ENCODE measurements around the gene EHMT1. TPM values are rescaled to one million over a fixed set of nuclear protein-coding genes. Genes with fewer than 3 reads are reported as not detected.

EHMT1 gene
- total and polyA plus RNA-seq, 10 of the 15 experiments (the other 5 are each of a cell fraction or from before 2014, with no cell fraction given), result 2.9 to 100 (median 48.1) TPM

- Histone ChIP-seq H3K4me1 (ENCODE audit: control insufficient read depth, insufficient read depth, low read length) (peaks cover 26% of the 10 kb centered on the region), H3K4me2 (ENCODE audit: control insufficient read depth, insufficient read depth) (0 out of 2 replicates have a peak overlapping the region, but pooled peaks have one; percentile 1), H3K27me3 (replicated peaks in 1 of 2; ENCODE audit: control insufficient read depth in 2 of 2, insufficient read depth in 2 of 2, low read length in 1 of 2) (no peaks in the 10 kb centered on the region), H3K36me3 (ENCODE audit: control insufficient read depth in 2 of 2, insufficient read depth in 2 of 2, low read length in 1 of 2) (no peaks in the 10 kb centered on the region; a peak in 2 of 4 replicates), H4K20me1 (ENCODE audit: control insufficient read depth, insufficient read depth) (no peaks in the 10 kb centered on the region), H3K27ac (ENCODE audit: control insufficient read depth, insufficient read depth) (no peak overlapping the region), H2AFZ (ENCODE audit: control insufficient read depth, low read depth, low read length) (no peak overlapping the region), H3K9me3 (replicated peaks; ENCODE audit: control insufficient read depth, insufficient read depth, low read length) (no peaks in the 10 kb centered on the region), H3K9ac (ENCODE audit: control insufficient read depth, insufficient read depth, low read length) (no peak overlapping the region), H3K79me2 (ENCODE audit: control insufficient read depth, insufficient read depth, low read length) (peaks cover 73% of the 10 kb centered on the region), H3K4me3 (no peak overlapping the region)
- DNase-seq (ENCODE audit: low read depth, low spot score) (no peak), ATAC-seq (no peak), FAIRE-seq (no peak)
- no TSS peak for BruUV-seq (replicated peaks)
- no peak for TF ChIP-seq E2F8 (IDR thresholded peaks at IDR 0.05; ENCODE audit: low read depth, partially characterized antibody)
- TF ChIP-seq ELK1 (IDR thresholded peaks at IDR 0.05; ENCODE audit: low read depth, low read length), result no peak
- no peak for TF ChIP-seq JUND (IDR thresholded peaks at IDR 0.05; ENCODE audit: low read depth, low read length)
- no peak for TF ChIP-seq E2F4 (IDR thresholded peaks at IDR 0.05; ENCODE audit: low read depth, low read length)
- TF ChIP-seq SUPT20H (IDR thresholded peaks at IDR 0.05; ENCODE audit: borderline replicate concordance, control insufficient read depth, low read depth, low read length), result no peak
- TF ChIP-seq ESRRA (IDR thresholded peaks at IDR 0.05; ENCODE audit: low read length), result no peak
- TF ChIP-seq RELA (IDR thresholded peaks at IDR 0.05; ENCODE audit: borderline replicate concordance, partially characterized antibody), result no peak
- TF ChIP-seq LARP7 (IDR thresholded peaks at IDR 0.05), result no peak
- no peak for TF ChIP-seq IRF5 (IDR thresholded peaks at IDR 0.05; ENCODE audit: borderline replicate concordance)
- TF ChIP-seq ZNF274 (IDR thresholded peaks at IDR 0.05; ENCODE audit: insufficient read depth, insufficient read length), result no peak
- TF ChIP-seq BCL11A (IDR thresholded peaks at IDR 0.05; ENCODE audit: low read depth, low read length), result no peak
- WGBS (ENCODE audit: insufficient coverage, insufficient replicate concordance, low lambda C conversion rate, missing lambda C conversion rate), result 79% methylated on average over 23 of the region's 23 CpGs
- CTCF ChIA-PET, result no interaction called here
- POLR2A ChIA-PET, result interaction anchor here (1.0 kb wide), 1 partner anchor 13 kb away, joined by 3 read pairs; no protein-coding TSS in a partner anchor
- in situ Hi-C loops (cut with MboI) (no loop called here), intact Hi-C loops (cut with micrococcal nuclease; ENCODE audit: unreplicated experiment) (no loop called here)
- RAD21 ChIA-PET (ENCODE audit: unreplicated experiment), result no interaction called here
- SMC1A ChIA-PET (ENCODE audit: uncharacterized antibody, unreplicated experiment), result no interaction called here
Measured at GRCh38 chr9:137632230-137633161, 13.7 kb downstream of the EHMT1 start.

Data from GM12878 (cell line).